Liver (tissue), 9 donors: ENCODE data around the gene SRGAP3. TPM values are rescaled to one million over a fixed set of nuclear protein-coding genes. Genes with fewer than 3 reads are reported as not detected.

ENCODE experiments used
- DNase-seq: peaks from one replicate; pipeline ENCODE4 v3.0.0-alpha.2; 2017; ENCODE audit warnings: low spot score
- H3K27ac ChIP-seq, 2 donors: one replicate each; pipeline ENCODE4 v1.7.0; 2013; ENCODE audit warnings: inconsistent platforms in 2 of 2, low read length in 2 of 2, control low read depth in 1 of 2, low read depth in 1 of 2, mild to moderate bottlenecking in 1 of 2
- H3K27me3 ChIP-seq, 4 donors: one replicate each; pipeline versions ENCODE4 v1.6.1 to v1.7.0; 2013; ENCODE audit warnings: low read length in 3 of 4, inconsistent platforms in 1 of 4, mild to moderate bottlenecking in 1 of 4, moderate library complexity in 1 of 4; ENCODE audit not compliant: control insufficient read depth in 4 of 4, insufficient read depth in 4 of 4
- H3K36me3 ChIP-seq, 4 donors: one replicate each; pipeline versions ENCODE4 v1.6.1 to v1.7.0; 2013; ENCODE audit warnings: low read length in 3 of 4, mild to moderate bottlenecking in 3 of 4, low read depth in 1 of 4, moderate library complexity in 1 of 4; ENCODE audit not compliant: control insufficient read depth in 4 of 4, insufficient read depth in 3 of 4
- H3K4me1 ChIP-seq, 4 donors: one replicate each; pipeline versions ENCODE4 v1.6.1 to v1.7.0; 2013; ENCODE audit warnings: low read length in 3 of 4, mild to moderate bottlenecking in 3 of 4, moderate library complexity in 1 of 4; ENCODE audit not compliant: control insufficient read depth in 4 of 4, insufficient read depth in 4 of 4
- H3K4me3 ChIP-seq, 3 donors: one replicate each; pipeline versions ENCODE4 v1.6.1 to v1.7.0; 2013; ENCODE audit warnings: low read length in 3 of 3, control low read depth in 1 of 3, low read depth in 1 of 3, mild to moderate bottlenecking in 1 of 3
- H3K9ac ChIP-seq, 2 donors: one replicate each; pipeline ENCODE4 v1.7.0; 2013; ENCODE audit warnings: low read length in 2 of 2, mild to moderate bottlenecking in 2 of 2, moderate library complexity in 2 of 2, control low read depth in 1 of 2, low read depth in 1 of 2
- H3K9me3 ChIP-seq, 4 donors: one replicate each; pipeline versions ENCODE4 v1.6.1 to v1.7.0; 2013; ENCODE audit warnings: low read length in 3 of 4; ENCODE audit not compliant: control insufficient read depth in 4 of 4
- CTCF ChIP-seq: fragments of 150-350 bp; IDR thresholded peaks from 2 replicates; pipeline ENCODE4 v1.5.1; 2017; ENCODE audit warnings: improper control_type of control experiment, low read depth, low read length; ENCODE audit not compliant: missing input control
- EGR1 ChIP-seq, 2 donors: IDR thresholded peaks; 2 replicates each; pipeline ENCODE4 v1.6.1; 2016 to 2018; ENCODE audit warnings: antibody characterized with exemption in 2 of 2, low read depth in 2 of 2
- FOXA1 ChIP-seq: IDR thresholded peaks from 2 replicates; pipeline ENCODE4 v1.6.1; 2016; ENCODE audit warnings: antibody characterized with exemption
- HNF4A ChIP-seq, 2 donors: conservative IDR thresholded peaks; 2 replicates each; pipeline ENCODE4 v1.6.1; 2016; ENCODE audit warnings: antibody characterized with exemption in 2 of 2, mild to moderate bottlenecking in 2 of 2
- HNF4G ChIP-seq: IDR thresholded peaks from 2 replicates; pipeline ENCODE4 v1.6.1; 2016; ENCODE audit warnings: antibody characterized with exemption
- JUND ChIP-seq, 2 donors: IDR thresholded peaks; 2 replicates each; pipeline ENCODE4 v1.6.1; 2016; ENCODE audit warnings: antibody characterized with exemption in 2 of 2
- NR2F2 ChIP-seq: IDR thresholded peaks from 2 replicates; pipeline ENCODE4 v1.6.1; 2016; ENCODE audit warnings: antibody characterized with exemption
- RAD21 ChIP-seq, 2 donors: IDR thresholded peaks; 2 replicates each; pipeline ENCODE4 v1.6.1; 2016; ENCODE audit warnings: antibody characterized with exemption in 2 of 2, mild to moderate bottlenecking in 2 of 2
- SP1 ChIP-seq: IDR thresholded peaks from 2 replicates; pipeline ENCODE4 v1.6.1; 2018; ENCODE audit warnings: antibody characterized with exemption, mild to moderate bottlenecking
- TAF1 ChIP-seq: conservative IDR thresholded peaks from 2 replicates; pipeline ENCODE4 v1.6.1; 2016; ENCODE audit warnings: antibody characterized with exemption, mild to moderate bottlenecking
- YY1 ChIP-seq: IDR thresholded peaks from 2 replicates; pipeline ENCODE4 v1.6.1; 2016; ENCODE audit warnings: antibody characterized with exemption, mild to moderate bottlenecking
- ZBTB33 ChIP-seq: IDR thresholded peaks from 2 replicates; pipeline ENCODE4 v1.6.1; 2016; ENCODE audit warnings: antibody characterized with exemption
- WGBS: extraction: QIAGEN DNeasy Blood & Tissue Kit; methylation state at CpG from one replicate; pipeline ENCODE4 v1.1.7; 2013; 5-methylcytosine and 5-hydroxymethylcytosine counted together
- polyA plus RNA-seq, 2 donors: library from polyadenylated mRNA; stranded (reverse) in 1 of 2; unstranded in 1 of 2; fragments of 200-250 nt in 1 of 2; fragments of >200 nt in 1 of 2; fragmentation: Nextera tagmentation in 1 of 2; extraction: Ambion mirVana in 1 of 2; gene quantifications; one replicate each; pipeline versions ENCODE4 v1.2.1 to v1.2.3, GENCODE V29; 2013 to 2015
- total RNA-seq, 2 donors: library from RNA; depleted of rRNA; stranded (reverse); fragments of >200 nt; gene quantifications; one replicate each; pipeline ENCODE4 v1.2.3, GENCODE V29; 2014
- TF ChIP-seq, protein P1 (sequence below): IDR thresholded peaks from 2 replicates; pipeline ENCODE4 v1.6.1; 2016; ENCODE audit warnings: antibody characterized with exemption, mild to moderate bottlenecking
- TF ChIP-seq, protein P2 (sequence below): IDR thresholded peaks from 2 replicates; pipeline ENCODE4 v1.6.1; 2016; ENCODE audit warnings: antibody characterized with exemption
- donor health status: healthy.
- donor health status: healthy.
- donor health status: healthy.
- donor health status: healthy.
- donor health status: healthy.

SRGAP3 gene
- total and polyA plus RNA-seq, 4 donors = 0.61 to 4.2 (median 1.6) TPM

DNA sequence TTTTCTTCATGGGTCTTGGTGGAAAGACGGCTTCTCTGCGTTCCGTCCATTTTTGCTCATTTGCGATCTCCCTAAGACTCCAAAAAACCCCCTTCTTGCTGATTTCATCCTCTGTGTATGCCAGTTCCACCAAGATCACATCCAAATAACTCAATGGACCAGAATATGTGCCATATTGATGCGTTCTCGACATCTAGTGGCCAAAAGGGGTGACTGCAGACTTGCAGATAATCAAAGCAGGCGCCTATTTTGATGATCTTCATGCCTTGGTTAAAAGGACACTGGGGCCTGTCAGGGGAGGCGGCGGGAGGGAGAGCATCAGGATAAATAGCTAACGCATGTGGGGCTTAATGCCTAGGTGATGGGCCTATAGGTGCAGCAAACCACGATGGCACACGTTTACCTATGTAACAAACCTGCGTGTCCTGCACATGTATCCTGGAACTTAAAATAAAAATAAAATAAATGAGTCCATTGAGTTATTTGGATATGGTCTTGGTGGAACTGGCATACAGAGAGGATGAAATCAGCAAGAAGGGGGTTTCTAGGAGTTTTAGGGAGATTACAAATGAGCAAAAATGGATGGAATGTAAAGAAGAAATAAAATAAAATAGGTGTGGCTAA, 182.0 kb downstream of the SRGAP3 start:
- WGBS = 44% methylated on average over 13 of the region's 13 CpGs
- TF ChIP-seq RAD21 (IDR thresholded peaks at IDR 0.05) (peak; percentile 95 to 96), SP1 (no peak), CTCF (peak; percentile 94)

DNA sequence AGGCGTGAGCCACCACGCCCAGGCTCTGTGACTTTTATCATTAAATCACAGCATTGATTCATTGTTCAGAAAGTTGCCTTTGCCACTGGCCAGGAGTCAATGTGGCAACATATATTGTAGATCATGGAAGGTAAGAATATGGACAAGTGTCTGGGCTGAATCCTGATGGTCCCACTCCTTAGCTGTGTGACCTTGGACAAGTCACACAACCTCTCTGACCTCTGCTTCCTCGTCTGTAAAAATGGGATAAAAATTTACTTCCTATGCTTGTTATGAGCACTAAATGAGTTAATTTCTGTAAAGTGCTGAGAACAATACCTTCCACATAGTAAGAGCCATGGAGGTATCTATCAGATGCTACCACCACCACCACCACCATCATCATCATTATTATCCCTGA, 182.7 kb downstream of the SRGAP3 start:
- Histone ChIP-seq H3K36me3 (no peaks in the 10 kb centered on the region), H3K4me3 (no peak overlapping the region), H3K9me3 (no peaks in the 10 kb centered on the region), H3K27me3 (no peaks in the 10 kb centered on the region), H3K27ac (no peak overlapping the region), H3K9ac (no peak overlapping the region), H3K4me1 (no peaks in the 10 kb centered on the region)
- no peak for DNase-seq
- 80% methylated on average over 3 of the region's 3 CpGs for WGBS
- TF ChIP-seq SP1 = no peak

More for the DNA sequence above, 182.0 kb downstream of the SRGAP3 start:
- no peaks in the 10 kb centered on the region for H3K36me3 ChIP-seq
- H3K27me3 ChIP-seq = no peaks in the 10 kb centered on the region
- no peaks in the 10 kb centered on the region for H3K4me1 ChIP-seq
- H3K4me3 ChIP-seq = no peak overlapping the region
- no peak for DNase-seq
- no peak overlapping the region for H3K9ac ChIP-seq
- H3K9me3 ChIP-seq = no peaks in the 10 kb centered on the region
- H3K27ac ChIP-seq = no peak overlapping the region

- Histone ChIP-seq H3K27me3 (no peaks in the 10 kb centered on the region), H3K9ac (no peak overlapping the region), H3K4me3 (no peak overlapping the region), H3K27ac (no peak overlapping the region), H3K4me1 (no peaks in the 10 kb centered on the region), H3K9me3 (no peaks in the 10 kb centered on the region), H3K36me3 (no peaks in the 10 kb centered on the region)
- TF ChIP-seq HNF4G (no peak), JUND (IDR thresholded peaks at IDR 0.05) (no peak), SP1 (no peak), RAD21 (IDR thresholded peaks at IDR 0.05) (no peak), CTCF (no peak), ZBTB33 (no peak), HNF4A (conservative IDR thresholded peaks at IDR 0.05) (no peak), TAF1 (no peak), EGR1 (IDR thresholded peaks at IDR 0.05; ENCODE audit: low read depth in 2 of 2) (no peak), NR2F2 (no peak), YY1 (no peak), FOXA1 (no peak)
- TF ChIP-seq, protein P1, sequence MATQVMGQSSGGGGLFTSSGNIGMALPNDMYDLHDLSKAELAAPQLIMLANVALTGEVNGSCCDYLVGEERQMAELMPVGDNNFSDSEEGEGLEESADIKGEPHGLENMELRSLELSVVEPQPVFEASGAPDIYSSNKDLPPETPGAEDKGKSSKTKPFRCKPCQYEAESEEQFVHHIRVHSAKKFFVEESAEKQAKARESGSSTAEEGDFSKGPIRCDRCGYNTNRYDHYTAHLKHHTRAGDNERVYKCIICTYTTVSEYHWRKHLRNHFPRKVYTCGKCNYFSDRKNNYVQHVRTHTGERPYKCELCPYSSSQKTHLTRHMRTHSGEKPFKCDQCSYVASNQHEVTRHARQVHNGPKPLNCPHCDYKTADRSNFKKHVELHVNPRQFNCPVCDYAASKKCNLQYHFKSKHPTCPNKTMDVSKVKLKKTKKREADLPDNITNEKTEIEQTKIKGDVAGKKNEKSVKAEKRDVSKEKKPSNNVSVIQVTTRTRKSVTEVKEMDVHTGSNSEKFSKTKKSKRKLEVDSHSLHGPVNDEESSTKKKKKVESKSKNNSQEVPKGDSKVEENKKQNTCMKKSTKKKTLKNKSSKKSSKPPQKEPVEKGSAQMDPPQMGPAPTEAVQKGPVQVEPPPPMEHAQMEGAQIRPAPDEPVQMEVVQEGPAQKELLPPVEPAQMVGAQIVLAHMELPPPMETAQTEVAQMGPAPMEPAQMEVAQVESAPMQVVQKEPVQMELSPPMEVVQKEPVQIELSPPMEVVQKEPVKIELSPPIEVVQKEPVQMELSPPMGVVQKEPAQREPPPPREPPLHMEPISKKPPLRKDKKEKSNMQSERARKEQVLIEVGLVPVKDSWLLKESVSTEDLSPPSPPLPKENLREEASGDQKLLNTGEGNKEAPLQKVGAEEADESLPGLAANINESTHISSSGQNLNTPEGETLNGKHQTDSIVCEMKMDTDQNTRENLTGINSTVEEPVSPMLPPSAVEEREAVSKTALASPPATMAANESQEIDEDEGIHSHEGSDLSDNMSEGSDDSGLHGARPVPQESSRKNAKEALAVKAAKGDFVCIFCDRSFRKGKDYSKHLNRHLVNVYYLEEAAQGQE = no peak
- TF ChIP-seq, protein P2, sequence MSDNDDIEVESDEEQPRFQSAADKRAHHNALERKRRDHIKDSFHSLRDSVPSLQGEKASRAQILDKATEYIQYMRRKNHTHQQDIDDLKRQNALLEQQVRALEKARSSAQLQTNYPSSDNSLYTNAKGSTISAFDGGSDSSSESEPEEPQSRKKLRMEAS = no peak
- DNase-seq = no peak
- WGBS = 88% methylated on average over 2 of the region's 2 CpGs
Observed at GRCh38 chr3:9066141-9066540, 183.3 kb downstream of the SRGAP3 start.
